Lower leg skin (tissue), 3 donors: ENCODE data around the gene CCRL2.

ENCODE experiments used
- CTCF ChIP-seq, 3 donors: fragments of 450-650 bp; IDR thresholded peaks; one replicate each; pipeline ENCODE4 v1.5.1; 2016; ENCODE audit warnings: antibody characterized with exemption in 3 of 3, mild to moderate bottlenecking in 3 of 3, moderate library complexity in 2 of 3
- POLR2A ChIP-seq, 2 donors: fragments of 450-650 bp; IDR thresholded peaks; one replicate each; pipeline ENCODE4 v1.6.1; 2016 to 2017; ENCODE audit warnings: antibody characterized with exemption in 2 of 2, mild to moderate bottlenecking in 1 of 2, moderate library complexity in 1 of 2

- TF ChIP-seq CTCF (IDR thresholded peaks at IDR 0.05) (no peak), POLR2A (IDR thresholded peaks at IDR 0.05) (no peak)
These were observed 23.1 kb upstream of the CCRL2 start for GRCh38 chr3:46383951-46384330.
